CD4-positive, alpha-beta T cell treated with Interleukin-21 for 1 hour (primary cell): ENCODE results near the gene HDAC4.

Experiments
- DNase-seq: peaks from one replicate; pipeline ENCODE4 v3.0.0-alpha.2; 2020

Gene HDAC4

GRCh38 chr2:239322416-239323086 is 78.3 kb downstream of the HDAC4 start:
- DNase-seq, result peak; percentile 52

- peak; percentile 77 for DNase-seq
Measured at GRCh38 chr2:239321596-239322415, 79.0 kb downstream of the HDAC4 start.

GRCh38 chr2:239318790-239319661 is 81.8 kb downstream of the HDAC4 start:
- DNase-seq, result peak; percentile 42

GRCh38 chr2:239318151-239318611 is 82.6 kb downstream of the HDAC4 start:
- DNase-seq, result no peak

- no peak for DNase-seq
Measured at GRCh38 chr2:239316562-239317465, 84.0 kb downstream of the HDAC4 start.

- DNase-seq, result no peak
Measured at GRCh38 chr2:239315308-239315707, 85.5 kb downstream of the HDAC4 start.

- DNase-seq, result no peak
Measured at GRCh38 chr2:239313776-239314175, 87.0 kb downstream of the HDAC4 start.

GRCh38 chr2:239312741-239313667 is 87.8 kb downstream of the HDAC4 start:
- no peak for DNase-seq

GRCh38 chr2:239312081-239312511 is 88.7 kb downstream of the HDAC4 start:
- no peak for DNase-seq

GRCh38 chr2:239311132-239312040 is 89.4 kb downstream of the HDAC4 start:
- DNase-seq, result no peak

GRCh38 chr2:239310401-239311061 is 90.3 kb downstream of the HDAC4 start:
- DNase-seq, result no peak

- DNase-seq, result no peak
Measured at GRCh38 chr2:239309398-239310245, 91.2 kb downstream of the HDAC4 start.

- no peak for DNase-seq
Measured at GRCh38 chr2:239308661-239309397, 92.0 kb downstream of the HDAC4 start.

- DNase-seq, result no peak
Measured at GRCh38 chr2:239307921-239308613, 92.8 kb downstream of the HDAC4 start.

GRCh38 chr2:239307221-239307569 is 93.6 kb downstream of the HDAC4 start:
- DNase-seq, result no peak

- no peak for DNase-seq
Measured at GRCh38 chr2:239306274-239307220, 94.3 kb downstream of the HDAC4 start.
